ENCODE measurements around the gene TRAM2.

Gene TRAM2

DNA sequence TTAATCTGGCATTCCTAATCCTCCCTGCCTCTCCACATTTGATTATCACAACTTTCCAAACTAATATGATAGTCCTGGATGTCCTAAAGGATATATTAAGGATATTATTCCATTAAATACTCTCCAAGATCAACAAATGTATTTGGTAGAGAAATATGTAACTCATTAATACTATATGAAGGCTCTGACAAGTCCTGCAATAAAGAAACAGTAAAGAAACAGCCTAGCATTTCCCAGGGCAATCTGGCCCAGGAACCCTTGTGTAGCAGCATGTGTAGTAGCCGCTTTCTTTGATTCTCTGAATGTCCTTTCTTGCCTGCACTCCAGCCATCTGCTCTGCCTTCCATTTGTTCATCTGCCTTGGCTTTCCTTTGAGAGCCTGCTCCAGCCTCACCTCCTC is 23.7 kb downstream of the TRAM2 start:
- TF ChIP-seq, protein P1, sequence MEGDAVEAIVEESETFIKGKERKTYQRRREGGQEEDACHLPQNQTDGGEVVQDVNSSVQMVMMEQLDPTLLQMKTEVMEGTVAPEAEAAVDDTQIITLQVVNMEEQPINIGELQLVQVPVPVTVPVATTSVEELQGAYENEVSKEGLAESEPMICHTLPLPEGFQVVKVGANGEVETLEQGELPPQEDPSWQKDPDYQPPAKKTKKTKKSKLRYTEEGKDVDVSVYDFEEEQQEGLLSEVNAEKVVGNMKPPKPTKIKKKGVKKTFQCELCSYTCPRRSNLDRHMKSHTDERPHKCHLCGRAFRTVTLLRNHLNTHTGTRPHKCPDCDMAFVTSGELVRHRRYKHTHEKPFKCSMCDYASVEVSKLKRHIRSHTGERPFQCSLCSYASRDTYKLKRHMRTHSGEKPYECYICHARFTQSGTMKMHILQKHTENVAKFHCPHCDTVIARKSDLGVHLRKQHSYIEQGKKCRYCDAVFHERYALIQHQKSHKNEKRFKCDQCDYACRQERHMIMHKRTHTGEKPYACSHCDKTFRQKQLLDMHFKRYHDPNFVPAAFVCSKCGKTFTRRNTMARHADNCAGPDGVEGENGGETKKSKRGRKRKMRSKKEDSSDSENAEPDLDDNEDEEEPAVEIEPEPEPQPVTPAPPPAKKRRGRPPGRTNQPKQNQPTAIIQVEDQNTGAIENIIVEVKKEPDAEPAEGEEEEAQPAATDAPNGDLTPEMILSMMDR (IDR thresholded peaks at IDR 0.05), result no peak
- no peaks in the 10 kb centered on the region for H3K9me3 ChIP-seq
- no peaks in the 10 kb centered on the region for H3K36me3 ChIP-seq
- H3K4me3 ChIP-seq, result no peak overlapping the region
- intact Hi-C loops (cut with DNase I; ENCODE audit: low total_unique reads), result no loop called here
- H3K4me1 ChIP-seq, result peaks cover 0 to 96% (median 83%) of the 10 kb centered on the region in 4 donors
- DNase-seq, result no peak
- no peaks in the 10 kb centered on the region for H3K27me3 ChIP-seq
- peak overlapping the region; percentile 74 to 86 for H3K27ac ChIP-seq

DNA sequence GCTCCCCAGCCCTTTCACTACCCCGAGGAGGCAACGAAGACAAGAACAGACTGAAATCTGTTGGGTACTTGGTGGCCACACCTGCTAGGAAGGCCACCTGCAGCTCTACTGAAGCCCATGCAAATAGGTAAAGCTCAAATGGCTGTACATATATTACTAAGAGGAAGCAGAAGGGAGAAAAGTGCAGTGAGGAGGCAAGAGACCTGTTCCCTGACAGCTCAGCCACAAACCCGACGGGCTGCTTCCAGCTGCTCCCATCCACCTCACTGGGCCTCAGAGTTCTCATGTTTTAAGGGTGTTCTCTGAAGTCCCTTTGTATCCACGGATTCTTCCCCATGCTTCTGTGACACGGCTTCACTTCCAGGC is 24.6 kb downstream of the TRAM2 start:
- TF ChIP-seq, protein P1 (IDR thresholded peaks at IDR 0.05), result no peak
- no peak for DNase-seq
- Histone ChIP-seq H3K27ac (peak overlapping the region; percentile 74 to 86), H3K4me3 (peak overlapping the region in 1 of 2 donors; percentile 3), H3K9me3 (no peaks in the 10 kb centered on the region), H3K4me1 (peaks cover 0 to 96% (median 84%) of the 10 kb centered on the region in 4 donors), H3K36me3 (no peaks in the 10 kb centered on the region), H3K27me3 (no peaks in the 10 kb centered on the region)
- intact Hi-C loops (cut with DNase I; ENCODE audit: low total_unique reads), result no loop called here

DNA sequence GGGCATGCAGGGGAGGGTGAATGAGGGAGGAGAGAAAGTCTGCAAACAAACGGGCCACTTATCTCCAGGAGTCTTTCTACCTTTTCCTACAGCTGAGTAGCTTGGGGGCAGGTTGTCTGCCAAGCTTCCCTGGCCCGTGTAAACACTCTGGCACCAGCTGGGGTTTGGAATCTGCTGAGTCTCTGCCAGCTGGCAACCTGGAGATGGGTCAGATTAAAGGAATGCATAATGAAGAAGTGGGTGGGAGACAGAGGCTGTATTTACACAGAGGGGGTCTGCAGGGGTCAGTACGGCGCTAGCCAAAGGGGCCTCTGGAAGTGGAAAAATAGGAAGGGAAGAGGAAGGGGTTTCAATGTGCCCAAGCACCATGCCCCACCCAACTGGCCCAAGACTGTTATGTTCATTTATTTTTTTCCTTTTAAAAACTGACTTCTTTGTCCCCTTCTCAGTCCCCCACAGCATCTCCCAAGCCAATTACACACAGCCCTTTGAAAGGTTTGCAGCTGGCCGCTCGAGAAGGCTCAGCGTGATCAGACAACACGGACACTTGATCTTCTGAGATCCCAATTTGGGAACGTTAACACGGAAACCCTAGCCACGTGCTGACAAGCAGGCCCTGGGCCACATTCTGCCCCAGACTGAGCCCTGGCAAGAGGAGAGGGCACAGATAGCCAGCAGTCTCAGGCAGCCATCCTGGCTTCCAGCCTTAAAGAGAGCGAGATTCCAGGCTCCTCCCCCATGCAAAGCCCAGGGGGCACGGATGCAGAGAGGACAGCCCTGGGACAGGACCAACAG is 25.2 kb downstream of the TRAM2 start:
- Histone ChIP-seq H3K27me3 (no peaks in the 10 kb centered on the region), H3K4me1 (peaks cover 0 to 96% (median 85%) of the 10 kb centered on the region in 4 donors), H3K27ac (peak overlapping the region; percentile 74 to 86), H3K36me3 (no peaks in the 10 kb centered on the region), H3K9me3 (no peaks in the 10 kb centered on the region), H3K4me3 (peak overlapping the region; percentile 3 to 8)
- TF ChIP-seq, protein P1 (IDR thresholded peaks at IDR 0.05), result no peak
- peak; percentile 56 to 89 for DNase-seq
- intact Hi-C loops (cut with DNase I; ENCODE audit: low total_unique reads), result no loop called here

DNA sequence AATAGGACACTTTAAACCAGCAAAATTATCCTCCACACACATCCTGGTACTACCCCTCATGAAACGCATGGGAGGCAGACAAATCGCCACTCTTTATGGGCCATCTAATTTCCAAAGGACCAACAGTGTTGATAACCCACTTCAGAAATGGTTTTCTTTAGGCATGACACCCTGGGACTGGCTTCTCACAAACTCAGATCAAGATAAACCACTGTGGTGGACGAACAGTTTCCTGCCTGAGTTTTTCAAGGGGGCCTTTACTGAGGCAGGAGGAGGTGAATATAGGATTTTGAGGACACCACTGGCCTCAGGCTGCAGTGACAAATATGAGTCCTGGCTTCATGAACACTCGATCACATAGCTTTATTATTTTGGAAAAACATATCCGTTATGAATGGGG is 26.0 kb downstream of the TRAM2 start:
- Histone ChIP-seq H3K9me3 (no peaks in the 10 kb centered on the region), H3K27me3 (no peaks in the 10 kb centered on the region), H3K27ac (peak overlapping the region; percentile 74 to 86), H3K36me3 (no peaks in the 10 kb centered on the region), H3K4me3 (no peak overlapping the region), H3K4me1 (peaks cover 0 to 96% (median 85%) of the 10 kb centered on the region in 4 donors)
- TF ChIP-seq, protein P1 (IDR thresholded peaks at IDR 0.05), result no peak
- no peak for DNase-seq
- intact Hi-C loops (cut with DNase I; ENCODE audit: low total_unique reads), result no loop called here

DNA sequence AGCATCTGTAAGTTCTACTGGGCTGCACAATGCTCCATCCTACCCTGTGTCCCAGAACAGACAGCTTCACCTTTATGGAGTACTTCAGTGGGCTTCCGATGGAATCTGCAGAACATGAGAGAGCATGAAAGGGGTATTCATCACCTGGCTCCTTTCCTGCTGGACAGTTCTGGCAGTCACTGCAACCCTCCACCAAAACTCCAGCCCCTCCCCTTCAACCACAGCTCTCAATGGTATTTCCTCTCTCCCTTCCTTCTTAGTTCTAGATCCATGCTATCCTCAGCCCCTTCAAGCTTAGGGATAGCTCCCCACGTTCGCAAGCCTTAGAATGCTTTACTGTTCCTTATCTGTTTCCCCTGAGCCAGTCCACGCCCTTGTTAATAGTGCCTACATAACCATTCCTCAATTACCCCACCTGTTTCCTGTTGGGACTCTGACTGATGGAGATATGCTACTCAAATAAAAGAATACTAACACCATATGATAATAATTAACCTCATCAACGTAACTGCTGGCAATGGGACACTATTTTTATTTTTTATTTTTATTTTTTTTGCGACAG is 26.8 kb downstream of the TRAM2 start:
- H3K27me3 ChIP-seq, result no peaks in the 10 kb centered on the region
- DNase-seq, result no peak
- peaks cover 0 to 96% (median 85%) of the 10 kb centered on the region in 4 donors for H3K4me1 ChIP-seq
- TF ChIP-seq, protein P1 (IDR thresholded peaks at IDR 0.05), result no peak
- no peaks in the 10 kb centered on the region for H3K9me3 ChIP-seq
- no peak overlapping the region for H3K4me3 ChIP-seq
- no peaks in the 10 kb centered on the region for H3K36me3 ChIP-seq
- H3K27ac ChIP-seq, result peak overlapping the region; percentile 74 to 86
- intact Hi-C loops (cut with DNase I; ENCODE audit: low total_unique reads), result no loop called here

Data from tibial artery (tissue), 4 donors.